HUES64 (cell line): ENCODE data around the gene CRYGD. TPM values are rescaled to one million over a fixed set of nuclear protein-coding genes. Genes with fewer than 3 reads are reported as not detected.
"Not testable (repeated sequence)": the region's sequence is repeated elsewhere in the genome, so short reads cannot be mapped to it uniquely, and the experiment has no call there.

Experiments
- H3K27ac ChIP-seq: 2 replicates; pipeline ENCODE4 v1.7.0; 2013; ENCODE audit warnings: low read depth, low read length, inconsistent platforms
- H3K27me3 ChIP-seq: 2 replicates; pipeline ENCODE4 v1.6.1; 2013; ENCODE audit warnings: mild to moderate bottlenecking, low read length; ENCODE audit not compliant: insufficient read depth
- H3K36me3 ChIP-seq: 2 replicates; pipeline ENCODE4 v1.6.1; 2013; ENCODE audit warnings: mild to moderate bottlenecking, low read length; ENCODE audit not compliant: insufficient read depth
- H3K4me1 ChIP-seq: 2 replicates; pipeline ENCODE4 v1.6.1; 2013; ENCODE audit warnings: mild to moderate bottlenecking, low read length, moderate library complexity; ENCODE audit not compliant: insufficient read depth
- H3K4me3 ChIP-seq: 2 replicates; pipeline ENCODE4 v1.5.1; 2013; ENCODE audit warnings: mild to moderate bottlenecking, low read length, moderate library complexity
- H3K9ac ChIP-seq: 2 replicates; pipeline ENCODE4 v1.6.1; 2013; ENCODE audit warnings: mild to moderate bottlenecking, low read depth, low read length
- H3K9me3 ChIP-seq: 2 replicates; pipeline ENCODE4 v1.6.1; 2013; ENCODE audit warnings: low read depth, low read length; ENCODE audit not compliant: insufficient read depth
- WGBS: fragments of 150-250, 120-280 bp; methylation state at CpG from one replicate; pipeline ENCODE4 v1.1.7; 2013; ENCODE audit warnings: missing lambda C conversion rate; 5-methylcytosine and 5-hydroxymethylcytosine counted together
- polyA plus RNA-seq, 2 experiments: library from polyadenylated mRNA; stranded (reverse); fragments of 50-300 nt; gene quantifications; one replicate each; pipeline ENCODE4 v1.2.3, GENCODE V29; 2013

CRYGD gene
- 0.75 TPM for polyA plus RNA-seq (2013, experiment 1 of 2)
- 0.76 TPM for polyA plus RNA-seq (2013, experiment 2 of 2)

GRCh38 chr2:208124013-208124715 is at the start of gene CRYGD:
CRYGD (minus strand) TSS chr2:208124524; CDS start chr2:208124473, 51 bp downstream.
- H3K27me3 ChIP-seq, H3K9me3 ChIP-seq, H3K36me3 ChIP-seq, H3K9ac ChIP-seq, H3K4me1 ChIP-seq, H3K27ac ChIP-seq: not testable (repeated sequence)
- peak within 1 kb of the TSS; percentile 37 for H3K4me3 ChIP-seq
- 95% methylated on average over 46 of the region's 46 CpGs for WGBS

- no peaks in the 10 kb centered on the region for H3K4me1 ChIP-seq
- H3K9me3 ChIP-seq, result no peaks in the 10 kb centered on the region
- H3K27me3 ChIP-seq, result no peaks in the 10 kb centered on the region
- H3K27ac ChIP-seq, result no peak overlapping the region
- H3K4me3 ChIP-seq, result no peak overlapping the region
- no peak overlapping the region for H3K9ac ChIP-seq
- WGBS, result 92% methylated on average over 4 of the region's 4 CpGs
- H3K36me3 ChIP-seq, result no peaks in the 10 kb centered on the region
These were observed 47.8 kb upstream of the CRYGD start for GRCh38 chr2:208172125-208172524.

GRCh38 chr2:208164951-208165755 is 40.8 kb upstream of the CRYGD start:
- Histone ChIP-seq H3K4me1 (0 out of 2 replicates have a peak, but pooled peaks cover 3% of the 10 kb centered on the region), H3K27ac (no peak overlapping the region), H3K4me3 (no peak overlapping the region), H3K36me3 (no peaks in the 10 kb centered on the region), H3K9me3 (no peaks in the 10 kb centered on the region), H3K27me3 (no peaks in the 10 kb centered on the region), H3K9ac (no peak overlapping the region)
- WGBS, result 91% methylated on average over 2 of the region's 2 CpGs

GRCh38 chr2:208163489-208163888 is 39.2 kb upstream of the CRYGD start, which contains the start of gene CRYGA:
CRYGA (minus strand) TSS chr2:208163589; CDS start chr2:208163556, 33 bp downstream.
- Histone ChIP-seq H3K4me3 (no peak within 1 kb of the TSS), H3K4me1 (0 out of 2 replicates have a peak, but pooled peaks cover 3% of the 10 kb centered on the region), H3K27ac (no peak within 1 kb of the TSS), H3K36me3 (no peaks in the 10 kb centered on the region), H3K9ac (no peak within 1 kb of the TSS), H3K27me3 (no peaks in the 10 kb centered on the region), H3K9me3 (no peaks in the 10 kb centered on the region)
- 89% methylated on average over 2 of the region's 2 CpGs for WGBS

GRCh38 chr2:208156439-208156838 is 32.1 kb upstream of the CRYGD start:
- Histone ChIP-seq H3K27ac (no peak overlapping the region), H3K4me1 (no peaks in the 10 kb centered on the region), H3K36me3 (no peaks in the 10 kb centered on the region), H3K9me3 (no peaks in the 10 kb centered on the region), H3K27me3 (no peaks in the 10 kb centered on the region), H3K9ac (no peak overlapping the region), H3K4me3 (no peak overlapping the region)
- WGBS, result 81% methylated on average over 2 of the region's 2 CpGs

GRCh38 chr2:208153156-208153555 is 28.8 kb upstream of the CRYGD start:
- Histone ChIP-seq H3K4me1 (no peaks in the 10 kb centered on the region), H3K4me3 (no peak overlapping the region), H3K27me3 (no peaks in the 10 kb centered on the region), H3K9me3 (no peaks in the 10 kb centered on the region), H3K27ac (no peak overlapping the region), H3K9ac (no peak overlapping the region), H3K36me3 (no peaks in the 10 kb centered on the region)

GRCh38 chr2:208150956-208151355 is 26.6 kb upstream of the CRYGD start:
- 0 out of 2 replicates have a peak, but pooled peaks cover under 1% of the 10 kb centered on the region for H3K4me1 ChIP-seq
- H3K27me3 ChIP-seq, result no peaks in the 10 kb centered on the region
- H3K9ac ChIP-seq, result no peak overlapping the region
- no peaks in the 10 kb centered on the region for H3K9me3 ChIP-seq
- H3K4me3 ChIP-seq, result no peak overlapping the region
- H3K36me3 ChIP-seq, result no peaks in the 10 kb centered on the region
- WGBS, result no CpG with 5 or more reads among the region's 1 CpG
- no peak overlapping the region for H3K27ac ChIP-seq

GRCh38 chr2:208150094-208150493 is 25.8 kb upstream of the CRYGD start:
- Histone ChIP-seq H3K27me3 (no peaks in the 10 kb centered on the region), H3K36me3 (no peaks in the 10 kb centered on the region), H3K9me3 (no peaks in the 10 kb centered on the region), H3K4me1 (0 out of 2 replicates have a peak, but pooled peaks cover 2% of the 10 kb centered on the region), H3K4me3 (no peak overlapping the region), H3K27ac (no peak overlapping the region), H3K9ac (no peak overlapping the region)

- no peak overlapping the region for H3K27ac ChIP-seq
- no peaks in the 10 kb centered on the region for H3K9me3 ChIP-seq
- H3K4me1 ChIP-seq, result 0 out of 2 replicates have a peak, but pooled peaks cover 2% of the 10 kb centered on the region
- no peak overlapping the region for H3K4me3 ChIP-seq
- H3K36me3 ChIP-seq, result no peaks in the 10 kb centered on the region
- 61% methylated on average over 1 of the region's 2 CpGs for WGBS
- no peak overlapping the region for H3K9ac ChIP-seq
- no peaks in the 10 kb centered on the region for H3K27me3 ChIP-seq
These were observed 24.5 kb upstream of the CRYGD start for GRCh38 chr2:208148803-208149202.

- Histone ChIP-seq H3K36me3 (no peaks in the 10 kb centered on the region), H3K27ac (no peak overlapping the region), H3K9me3 (no peaks in the 10 kb centered on the region), H3K4me1 (peaks cover 6% of the 10 kb centered on the region), H3K4me3 (no peak overlapping the region), H3K9ac (no peak overlapping the region), H3K27me3 (no peaks in the 10 kb centered on the region)
- WGBS, result 79% methylated on average over 3 of the region's 3 CpGs
These were observed 23.4 kb upstream of the CRYGD start for GRCh38 chr2:208147759-208148158.

GRCh38 chr2:208147008-208147407 is 22.7 kb upstream of the CRYGD start:
- Histone ChIP-seq H3K4me3 (no peak overlapping the region), H3K4me1 (peaks cover 12% of the 10 kb centered on the region), H3K9ac (no peak overlapping the region), H3K9me3 (no peaks in the 10 kb centered on the region), H3K27ac (no peak overlapping the region), H3K36me3 (no peaks in the 10 kb centered on the region), H3K27me3 (no peaks in the 10 kb centered on the region)
